ENCODE results near the gene DCDC2C. TPM values are rescaled to one million over a fixed set of nuclear protein-coding genes. Genes with fewer than 3 reads are reported as not detected.

The DCDC2C gene
- total and polyA plus RNA-seq, 2 experiments from 2014 or later = not detected

GRCh38 chr2:3847397-3848052, 144.2 kb downstream of the DCDC2C start:
- Histone ChIP-seq H2AFZ (no peak overlapping the region), H3K27me3 (replicated peaks; ENCODE audit: insufficient read depth) (no peaks in the 10 kb centered on the region; the same call in 1 of the 2 replicates), H3K9me3 (ENCODE audit: low read depth) (no peaks in the 10 kb centered on the region), H3F3A (ENCODE audit: insufficient read depth) (no peaks in the 10 kb centered on the region), H3K4me1 (ENCODE audit: insufficient read depth) (no peaks in the 10 kb centered on the region), H4K20me1 (ENCODE audit: insufficient read depth) (no peaks in the 10 kb centered on the region), H3K9ac (no peak overlapping the region), H3K79me2 (ENCODE audit: insufficient read depth) (no peaks in the 10 kb centered on the region), H3K4me3 (no peak overlapping the region), H3K36me3 (ENCODE audit: low read depth) (no peaks in the 10 kb centered on the region), H3K27ac (no peak overlapping the region), H3K4me2 (ENCODE audit: unreplicated experiment) (no peak overlapping the region), H3K9me2 (ENCODE audit: insufficient read depth) (no peaks in the 10 kb centered on the region)
- 14 to 18% methylated on average over 9 of the region's 9 CpGs for WGBS, 2 experiments (ENCODE audit: low coverage in 1 of 2, low lambda C conversion rate in 2 of 2, missing lambda C conversion rate in 2 of 2)
- in situ Hi-C loops (cut with MboI) = no loop called here
- TF ChIP-seq EZH2phosphoT487 (IDR thresholded peaks at IDR 0.05; ENCODE audit: insufficient read depth, low read depth) = no peak
- no peak for TF ChIP-seq EZH2 (IDR thresholded peaks at IDR 0.05; ENCODE audit: insufficient read depth, poor library complexity, severe bottlenecking)
- no peak for DNase-seq

- no peak for DNase-seq
- no peaks in the 10 kb centered on the region for H3K79me2 ChIP-seq (ENCODE audit: insufficient read depth)
- no peak overlapping the region for H3K27ac ChIP-seq
- H3K36me3 ChIP-seq (ENCODE audit: low read depth) = no peaks in the 10 kb centered on the region
- no peaks in the 10 kb centered on the region; the same call in 1 of the 2 replicates for H3K27me3 ChIP-seq (replicated peaks; ENCODE audit: insufficient read depth)
- no peak overlapping the region for H3K9ac ChIP-seq
- no peaks in the 10 kb centered on the region for H3K9me2 ChIP-seq (ENCODE audit: insufficient read depth)
- H4K20me1 ChIP-seq (ENCODE audit: insufficient read depth) = no peaks in the 10 kb centered on the region
- H3F3A ChIP-seq (ENCODE audit: insufficient read depth) = no peaks in the 10 kb centered on the region
- no peak overlapping the region for H2AFZ ChIP-seq
- no peaks in the 10 kb centered on the region for H3K9me3 ChIP-seq (ENCODE audit: low read depth)
- in situ Hi-C loops (cut with MboI) = no loop called here
- H3K4me1 ChIP-seq (ENCODE audit: insufficient read depth) = no peaks in the 10 kb centered on the region
- WGBS, 2 experiments (ENCODE audit: low coverage in 1 of 2, low lambda C conversion rate in 2 of 2, missing lambda C conversion rate in 2 of 2) = 70 to 75% methylated on average over 9 of the region's 9 CpGs
- H3K4me3 ChIP-seq = no peak overlapping the region
- TF ChIP-seq EZH2phosphoT487 (IDR thresholded peaks at IDR 0.05; ENCODE audit: insufficient read depth, low read depth) (no peak), EZH2 (IDR thresholded peaks at IDR 0.05; ENCODE audit: insufficient read depth, poor library complexity, severe bottlenecking) (no peak)
- no peak overlapping the region for H3K4me2 ChIP-seq (ENCODE audit: unreplicated experiment)
Observed at GRCh38 chr2:3848776-3849175, 145.4 kb downstream of the DCDC2C start.

- H2AFZ ChIP-seq = no peak overlapping the region
Observed at GRCh38 chr2:3849213-3849612, 145.8 kb downstream of the DCDC2C start.

GRCh38 chr2:3857576-3857975, 154.2 kb downstream of the DCDC2C start:
- in situ Hi-C loops (cut with MboI) = no loop called here
- Histone ChIP-seq H3K4me1 (ENCODE audit: insufficient read depth) (no peaks in the 10 kb centered on the region), H2AFZ (no peak overlapping the region), H3K9ac (no peak overlapping the region), H3K9me2 (ENCODE audit: insufficient read depth) (no peaks in the 10 kb centered on the region), H3K27me3 (replicated peaks; ENCODE audit: insufficient read depth) (no peaks in the 10 kb centered on the region), H3K4me2 (ENCODE audit: unreplicated experiment) (no peak overlapping the region), H3K9me3 (ENCODE audit: low read depth) (no peaks in the 10 kb centered on the region), H3F3A (ENCODE audit: insufficient read depth) (no peaks in the 10 kb centered on the region), H4K20me1 (ENCODE audit: insufficient read depth) (no peaks in the 10 kb centered on the region), H3K36me3 (ENCODE audit: low read depth) (no peaks in the 10 kb centered on the region), H3K27ac (no peak overlapping the region), H3K79me2 (ENCODE audit: insufficient read depth) (no peaks in the 10 kb centered on the region), H3K4me3 (no peak overlapping the region)
- WGBS, 2 experiments (ENCODE audit: low coverage in 1 of 2, low lambda C conversion rate in 2 of 2, missing lambda C conversion rate in 2 of 2) = 5 to 9% methylated on average over 4 of the region's 4 CpGs
- TF ChIP-seq EZH2 (IDR thresholded peaks at IDR 0.05; ENCODE audit: insufficient read depth, poor library complexity, severe bottlenecking) (no peak), EZH2phosphoT487 (IDR thresholded peaks at IDR 0.05; ENCODE audit: insufficient read depth, low read depth) (no peak)
- no peak for DNase-seq

More at GRCh38 chr2:3849213-3849612, 145.8 kb downstream of the DCDC2C start:
- DNase-seq = no peak
- no peaks in the 10 kb centered on the region for H3K79me2 ChIP-seq (ENCODE audit: insufficient read depth)
- no peaks in the 10 kb centered on the region for H3K4me1 ChIP-seq (ENCODE audit: insufficient read depth)
- H3K9me2 ChIP-seq (ENCODE audit: insufficient read depth) = no peaks in the 10 kb centered on the region
- H3K4me2 ChIP-seq (ENCODE audit: unreplicated experiment) = no peak overlapping the region
- TF ChIP-seq EZH2 (IDR thresholded peaks at IDR 0.05; ENCODE audit: insufficient read depth, poor library complexity, severe bottlenecking) (no peak), EZH2phosphoT487 (IDR thresholded peaks at IDR 0.05; ENCODE audit: insufficient read depth, low read depth) (no peak)
- WGBS, 2 experiments (ENCODE audit: low coverage in 1 of 2, low lambda C conversion rate in 2 of 2, missing lambda C conversion rate in 2 of 2) = 28 to 39% methylated on average over 7 of the region's 7 CpGs
- H3K9ac ChIP-seq = no peak overlapping the region
- H4K20me1 ChIP-seq (ENCODE audit: insufficient read depth) = no peaks in the 10 kb centered on the region
- no peak overlapping the region for H3K4me3 ChIP-seq
- in situ Hi-C loops (cut with MboI) = no loop called here
- no peak overlapping the region for H3K27ac ChIP-seq
- no peaks in the 10 kb centered on the region for H3K36me3 ChIP-seq (ENCODE audit: low read depth)
- no peaks in the 10 kb centered on the region; the same call in 1 of the 2 replicates for H3K27me3 ChIP-seq (replicated peaks; ENCODE audit: insufficient read depth)
- no peaks in the 10 kb centered on the region for H3K9me3 ChIP-seq (ENCODE audit: low read depth)
- no peaks in the 10 kb centered on the region for H3F3A ChIP-seq (ENCODE audit: insufficient read depth)
